ENCODE measurements around the gene TBC1D21.

DNA sequence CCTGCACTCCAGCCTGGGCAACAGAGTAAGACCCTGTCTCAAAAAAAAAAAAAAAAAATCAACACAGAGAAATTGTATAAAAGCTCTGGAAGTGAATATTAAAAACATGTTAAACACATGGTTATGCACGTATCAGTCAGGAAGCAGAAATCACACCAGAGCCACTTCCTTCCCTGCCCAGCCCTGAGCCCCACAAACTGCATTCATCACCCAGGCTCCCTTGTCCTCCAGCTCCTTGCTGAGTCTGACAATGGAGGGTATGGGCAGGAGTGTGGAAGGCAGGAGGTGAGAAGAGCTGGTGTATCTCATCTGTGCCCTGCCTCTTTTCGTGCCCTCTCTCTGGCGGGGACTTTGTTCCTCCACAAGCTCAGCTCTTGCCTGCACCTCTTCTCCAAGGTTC is 40.8 kb downstream of the TBC1D21 start:
- no peak for TF ChIP-seq POLR2A (IDR thresholded peaks at IDR 0.05)
- TF ChIP-seq, protein P1, sequence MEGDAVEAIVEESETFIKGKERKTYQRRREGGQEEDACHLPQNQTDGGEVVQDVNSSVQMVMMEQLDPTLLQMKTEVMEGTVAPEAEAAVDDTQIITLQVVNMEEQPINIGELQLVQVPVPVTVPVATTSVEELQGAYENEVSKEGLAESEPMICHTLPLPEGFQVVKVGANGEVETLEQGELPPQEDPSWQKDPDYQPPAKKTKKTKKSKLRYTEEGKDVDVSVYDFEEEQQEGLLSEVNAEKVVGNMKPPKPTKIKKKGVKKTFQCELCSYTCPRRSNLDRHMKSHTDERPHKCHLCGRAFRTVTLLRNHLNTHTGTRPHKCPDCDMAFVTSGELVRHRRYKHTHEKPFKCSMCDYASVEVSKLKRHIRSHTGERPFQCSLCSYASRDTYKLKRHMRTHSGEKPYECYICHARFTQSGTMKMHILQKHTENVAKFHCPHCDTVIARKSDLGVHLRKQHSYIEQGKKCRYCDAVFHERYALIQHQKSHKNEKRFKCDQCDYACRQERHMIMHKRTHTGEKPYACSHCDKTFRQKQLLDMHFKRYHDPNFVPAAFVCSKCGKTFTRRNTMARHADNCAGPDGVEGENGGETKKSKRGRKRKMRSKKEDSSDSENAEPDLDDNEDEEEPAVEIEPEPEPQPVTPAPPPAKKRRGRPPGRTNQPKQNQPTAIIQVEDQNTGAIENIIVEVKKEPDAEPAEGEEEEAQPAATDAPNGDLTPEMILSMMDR (IDR thresholded peaks at IDR 0.05): no peak

Data from right lobe of liver (tissue), 4 donors.